GM08714 (cell line): ENCODE measurements around the gene RGS1.

Experiments
- H3K4me3 ChIP-seq: fragments of 200-500 bp; sonication (Bioruptor generic); 2 replicates; pipeline ENCODE4 v1.5.1; 2014; ENCODE audit warnings: mild to moderate bottlenecking, low read length, inconsistent platforms
- ZNF274 ChIP-seq: IDR thresholded peaks from 2 replicates; pipeline ENCODE4 v1.6.1; 2012; ENCODE audit warnings: mild to moderate bottlenecking, low read depth, low read length

RGS1 gene

GRCh38 chr1:192545896-192546521, 29.6 kb upstream of the RGS1 start:
- no peak for TF ChIP-seq ZNF274

GRCh38 chr1:192546596-192547190, 28.9 kb upstream of the RGS1 start:
- no peak for TF ChIP-seq ZNF274
- no peak overlapping the region for H3K4me3 ChIP-seq

More at GRCh38 chr1:192545896-192546521, 29.6 kb upstream of the RGS1 start:
- H3K4me3 ChIP-seq: peak overlapping the region; percentile 42; the same call in 1 of the 2 replicates

- H3K4me3 ChIP-seq: no peak overlapping the region
- TF ChIP-seq ZNF274: no peak
These were observed 28.1 kb upstream of the RGS1 start for GRCh38 chr1:192547501-192547900.

GRCh38 chr1:192549937-192550336, 25.6 kb upstream of the RGS1 start:
- no peak for TF ChIP-seq ZNF274
- no peak overlapping the region for H3K4me3 ChIP-seq

- TF ChIP-seq ZNF274: no peak
- H3K4me3 ChIP-seq: peak overlapping the region; percentile 41; the same call in 1 of the 2 replicates
These were observed 24.5 kb upstream of the RGS1 start for GRCh38 chr1:192550922-192551534.

GRCh38 chr1:192552760-192553191, 22.8 kb upstream of the RGS1 start:
- TF ChIP-seq ZNF274: no peak
- H3K4me3 ChIP-seq: no peak overlapping the region; the same call in 1 of the 2 replicates

- H3K4me3 ChIP-seq: no peak overlapping the region; the same call in 1 of the 2 replicates
- TF ChIP-seq ZNF274: no peak
These were observed 21.8 kb upstream of the RGS1 start for GRCh38 chr1:192553741-192554140.

GRCh38 chr1:192554904-192555303, 20.7 kb upstream of the RGS1 start:
- H3K4me3 ChIP-seq: no peak overlapping the region
- no peak for TF ChIP-seq ZNF274

GRCh38 chr1:192555399-192555798, 20.2 kb upstream of the RGS1 start:
- no peak for TF ChIP-seq ZNF274
- peak overlapping the region; percentile 18; the same call in 1 of the 2 replicates for H3K4me3 ChIP-seq

- no peak for TF ChIP-seq ZNF274
- H3K4me3 ChIP-seq: peak overlapping the region; percentile 59
These were observed 17.6 kb upstream of the RGS1 start for GRCh38 chr1:192557841-192558595.

- TF ChIP-seq ZNF274: no peak
- H3K4me3 ChIP-seq: peak overlapping the region; percentile 54
These were observed 16.2 kb upstream of the RGS1 start for GRCh38 chr1:192559115-192560006.

- no peak for TF ChIP-seq ZNF274
- no peak overlapping the region for H3K4me3 ChIP-seq
These were observed 14.3 kb upstream of the RGS1 start for GRCh38 chr1:192561301-192561700.

- TF ChIP-seq ZNF274: no peak
- H3K4me3 ChIP-seq: no peak overlapping the region
These were observed 12.4 kb upstream of the RGS1 start for GRCh38 chr1:192563129-192563528.

- no peak overlapping the region for H3K4me3 ChIP-seq
- no peak for TF ChIP-seq ZNF274
These were observed 11.5 kb upstream of the RGS1 start for GRCh38 chr1:192564099-192564498.
